Kidney tubule cell (primary cell): ENCODE measurements around the gene ANKZF1.
"Not testable (repeated sequence)": the region's sequence is repeated elsewhere in the genome, so short reads cannot be mapped to it uniquely, and the experiment has no call there.

Experiments used
- DNase-seq: peaks from one replicate; pipeline ENCODE4 v3.0.0-alpha.2; 2018; ENCODE audit warnings: low spot score

The ANKZF1 gene

DNA sequence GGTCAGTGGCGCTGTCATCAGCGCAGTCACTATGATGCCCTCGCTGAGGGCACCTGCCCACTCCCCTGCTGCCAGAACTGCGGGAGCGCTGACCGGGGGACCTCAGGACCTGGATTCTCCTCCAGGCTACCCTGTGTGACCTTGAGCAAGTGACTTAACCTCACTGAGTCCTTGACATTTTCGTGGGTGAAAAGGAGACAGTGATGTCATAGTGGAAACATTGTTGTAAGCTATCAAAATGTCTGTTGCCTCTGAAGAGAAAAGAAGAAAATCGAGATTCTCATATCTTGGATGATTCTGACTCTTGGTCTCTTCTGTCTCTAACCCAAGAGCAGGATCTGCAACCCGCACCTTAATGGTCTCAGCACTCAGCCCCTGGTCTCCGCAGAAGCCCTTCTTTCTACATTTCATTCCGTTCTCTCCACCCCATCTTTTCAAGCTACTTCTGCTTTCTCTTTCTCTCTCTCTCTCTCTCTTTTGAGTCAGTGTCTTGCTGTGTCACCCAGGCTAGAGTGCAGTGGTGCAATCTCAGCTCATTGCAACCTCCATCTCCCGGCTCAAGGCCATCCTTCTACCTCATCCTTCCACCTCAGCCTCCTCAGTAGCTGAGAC is 25.1 kb downstream of the ANKZF1 start:
- DNase-seq = peak; percentile 16

GRCh38 chr2:219258942-219259341 is 29.3 kb downstream of the ANKZF1 start:
- DNase-seq = not testable (repeated sequence)

GRCh38 chr2:219261024-219261855 is 31.6 kb downstream of the ANKZF1 start:
- no peak for DNase-seq

- no peak for DNase-seq
Observed at GRCh38 chr2:219266232-219266631, 36.6 kb downstream of the ANKZF1 start.

DNA sequence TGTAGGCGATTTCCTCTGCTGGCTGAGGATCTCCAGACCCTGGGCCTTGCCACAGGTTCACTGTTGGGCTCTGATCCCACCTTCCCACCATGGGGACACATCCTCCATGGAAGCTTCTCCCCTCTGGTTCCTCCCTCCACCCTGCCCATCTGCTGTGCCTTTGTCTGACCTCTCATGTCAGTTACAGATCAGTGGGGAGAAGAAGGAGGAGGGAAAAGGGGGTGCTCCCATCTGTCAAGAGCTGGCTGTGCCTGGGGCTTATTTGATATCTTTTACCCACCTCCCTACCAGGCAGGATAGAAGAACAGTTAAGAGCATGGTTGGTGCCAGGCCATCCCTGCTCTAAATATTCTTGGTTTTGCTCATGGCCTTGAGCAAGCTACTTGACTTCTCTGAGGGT is 37.3 kb downstream of the ANKZF1 start:
- DNase-seq = no peak

GRCh38 chr2:219268294-219268693 is 38.7 kb downstream of the ANKZF1 start:
- DNase-seq = no peak

DNA sequence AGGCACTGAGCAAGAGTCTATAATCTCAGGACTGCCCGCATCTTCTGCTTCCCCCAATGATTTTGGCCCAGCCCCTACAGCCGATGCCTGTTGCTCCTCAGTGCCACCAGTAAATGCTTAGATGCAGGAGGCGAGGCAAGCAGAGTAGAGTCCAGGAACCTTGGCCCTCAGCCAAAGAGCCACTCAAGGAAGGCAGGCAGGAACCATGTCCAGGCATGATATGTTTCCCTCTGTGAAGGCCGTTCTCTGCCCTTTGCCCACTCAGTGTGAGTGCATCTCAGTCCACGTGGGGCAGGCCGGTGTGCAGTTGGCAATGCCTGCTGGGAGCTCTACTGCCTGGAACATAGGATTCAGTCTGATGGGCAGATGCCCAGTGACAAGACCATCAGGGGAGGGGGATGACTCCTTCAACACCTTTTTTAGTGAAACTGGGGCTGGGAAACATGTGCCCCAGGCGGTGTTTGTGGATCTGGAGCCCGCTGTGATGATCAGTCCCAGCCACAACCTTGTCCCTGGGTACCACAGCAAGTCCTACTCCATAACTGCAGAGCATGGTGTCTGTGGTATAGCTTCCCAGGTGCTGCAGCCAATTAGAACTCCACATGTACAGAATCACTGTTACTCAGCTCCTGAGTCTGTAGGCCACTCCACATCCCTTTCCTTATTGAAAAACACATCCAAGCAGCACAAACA is 39.9 kb downstream of the ANKZF1 start:
- DNase-seq = peak; percentile 72

DNA sequence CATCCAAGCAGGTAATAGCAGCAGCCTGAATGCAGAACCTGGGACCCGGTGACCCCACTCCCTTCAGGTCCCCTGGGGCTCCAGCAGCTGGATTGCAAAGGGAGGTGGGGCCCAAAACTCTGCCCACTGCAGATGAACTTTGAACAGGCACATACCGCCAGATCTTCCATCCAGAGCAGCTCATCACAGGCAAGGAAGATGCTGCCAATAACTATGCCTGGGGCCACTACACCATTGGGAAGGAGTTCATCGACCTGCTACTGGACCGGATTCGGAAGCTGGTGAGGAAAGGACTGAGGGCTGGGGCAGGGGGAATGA is 40.4 kb downstream of the ANKZF1 start:
- DNase-seq = no peak

GRCh38 chr2:219271021-219271420 is 41.4 kb downstream of the ANKZF1 start:
- no peak for DNase-seq

DNA sequence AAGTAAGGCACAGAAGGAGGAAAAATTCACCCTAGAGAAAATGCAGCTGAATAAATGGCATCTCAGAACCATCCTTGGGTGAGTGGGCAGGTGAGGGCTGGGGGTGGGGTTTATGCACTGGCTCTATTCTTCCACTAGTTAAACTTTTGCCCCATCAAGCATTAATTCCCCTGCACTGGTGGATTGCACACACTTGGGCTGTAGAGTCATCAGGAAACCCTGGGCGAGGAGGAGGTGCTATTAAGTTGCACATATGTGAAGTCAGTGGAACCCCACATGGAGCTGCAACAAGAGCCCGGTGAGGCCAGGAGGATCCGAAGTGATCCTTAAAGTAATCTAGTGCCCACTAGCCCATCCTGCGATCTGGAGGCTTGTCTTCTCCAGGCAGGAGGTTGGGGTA is 42.8 kb downstream of the ANKZF1 start:
- DNase-seq = peak; percentile 86

DNA sequence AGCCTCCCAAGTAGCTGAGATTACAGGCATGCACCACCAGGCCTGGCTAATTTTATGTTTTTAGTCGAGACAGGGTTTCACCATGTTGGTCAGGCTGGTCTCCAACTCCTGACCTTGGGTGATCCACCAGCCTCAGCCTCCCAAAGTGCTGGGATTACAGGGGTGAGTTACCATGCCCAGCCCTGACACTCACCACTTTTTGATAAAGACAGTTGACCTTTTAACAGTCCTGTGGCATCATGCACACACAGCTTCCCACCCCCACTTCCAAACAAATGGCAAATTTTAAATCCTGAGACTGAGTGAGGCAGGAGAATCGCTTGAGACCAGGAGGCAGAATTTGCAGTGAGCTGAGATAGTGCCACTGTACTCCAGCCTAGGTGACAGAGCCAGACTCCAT is 43.4 kb downstream of the ANKZF1 start:
- DNase-seq = peak; percentile 82

DNA sequence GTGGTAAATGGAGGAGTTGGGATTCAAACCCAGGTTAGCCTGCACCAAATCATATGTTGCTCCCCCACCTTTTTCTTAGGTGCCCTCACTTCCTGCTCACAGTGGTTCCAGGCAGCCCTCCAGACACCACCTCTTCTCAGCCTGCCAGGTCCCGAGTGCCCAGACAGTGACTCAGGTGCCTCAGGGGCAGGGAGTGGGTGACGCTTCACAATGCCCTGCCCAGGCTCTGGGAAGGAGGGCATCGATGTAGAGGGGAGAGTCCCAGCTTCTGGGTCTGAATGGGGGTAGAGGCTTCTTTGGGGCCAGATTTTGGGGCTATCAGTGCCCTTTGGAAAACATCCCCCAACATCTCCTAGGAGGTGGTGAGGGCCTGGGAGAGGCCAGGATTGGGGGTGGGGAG is 44.3 kb downstream of the ANKZF1 start:
- peak; percentile 99 for DNase-seq

DNA sequence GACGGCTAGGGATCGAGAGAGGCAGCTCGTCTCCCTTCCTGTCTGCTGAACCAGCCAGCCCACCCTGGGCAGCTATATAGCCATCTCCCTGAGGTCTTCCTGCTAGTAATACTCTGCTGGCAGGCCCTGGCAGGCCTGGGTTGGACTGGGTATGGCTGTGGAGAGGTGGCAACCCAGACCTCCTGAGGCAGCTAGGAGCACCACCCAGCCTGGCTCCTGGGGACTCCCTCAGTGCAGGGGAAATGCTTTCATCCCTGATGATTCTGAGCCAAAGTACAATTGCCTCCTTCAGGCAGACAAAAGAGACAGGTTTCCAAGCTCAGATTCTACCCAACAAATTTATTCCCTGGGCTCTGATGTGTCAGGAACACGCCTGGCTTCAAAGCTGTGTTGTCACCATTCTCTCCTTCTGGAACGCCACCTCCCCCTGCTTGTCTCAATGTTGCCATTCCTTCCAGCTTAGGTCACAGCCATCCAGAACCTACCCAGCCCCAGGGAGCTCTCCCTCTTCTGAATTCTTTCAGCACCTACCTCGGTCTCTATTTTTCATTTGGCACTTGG is 44.8 kb downstream of the ANKZF1 start:
- peak; percentile 98 for DNase-seq

- peak; percentile 87 for DNase-seq
Observed at GRCh38 chr2:219277703-219278654, 48.4 kb downstream of the ANKZF1 start.

- DNase-seq = no peak
Observed at GRCh38 chr2:219278655-219279150, 49.1 kb downstream of the ANKZF1 start.

DNA sequence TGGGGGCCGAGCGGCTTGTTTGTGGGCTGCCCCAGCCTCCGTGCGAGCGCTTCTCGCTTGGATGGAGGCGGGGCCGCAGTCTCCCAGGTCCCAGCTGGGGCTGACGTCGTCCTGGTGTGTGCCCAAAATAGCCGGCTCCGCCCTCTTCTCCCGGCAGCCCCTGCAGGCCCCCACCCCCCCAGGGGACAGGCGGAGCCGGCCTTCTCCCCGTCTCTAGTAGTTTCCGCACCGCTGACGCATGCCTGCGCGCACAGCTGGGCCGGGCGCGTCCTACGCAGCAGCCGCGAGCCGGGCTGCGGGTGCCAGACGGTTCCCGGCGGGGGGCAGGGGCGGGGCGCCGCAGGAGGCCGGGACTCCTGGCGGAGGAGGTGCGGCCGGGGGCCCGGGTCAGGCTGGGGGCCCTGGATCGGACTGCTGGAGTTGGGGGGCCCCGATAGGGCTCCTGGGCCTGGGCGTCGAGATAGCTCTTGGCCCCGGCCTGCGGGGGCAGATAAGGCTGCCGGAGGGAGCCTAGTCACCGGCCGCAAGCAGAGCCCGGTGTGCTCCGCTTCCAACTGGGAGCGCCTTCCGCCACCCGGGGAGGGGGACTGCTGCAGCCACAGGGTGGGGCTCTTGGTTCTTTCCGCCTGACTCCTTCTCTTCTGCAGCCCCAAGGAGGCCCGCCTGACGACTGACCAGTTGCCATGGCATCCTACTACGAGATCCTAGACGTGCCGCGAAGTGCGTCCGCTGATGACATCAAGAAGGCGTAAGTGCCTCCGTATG is 49.7 kb downstream of the ANKZF1 start, which contains the start of gene DNAJB2:
DNAJB2 (plus strand) TSS at position 216 of the 765 bp plus-strand sequence; CDS start at position 684, 468 bp downstream.
- peak; percentile 100 for DNase-seq

DNA sequence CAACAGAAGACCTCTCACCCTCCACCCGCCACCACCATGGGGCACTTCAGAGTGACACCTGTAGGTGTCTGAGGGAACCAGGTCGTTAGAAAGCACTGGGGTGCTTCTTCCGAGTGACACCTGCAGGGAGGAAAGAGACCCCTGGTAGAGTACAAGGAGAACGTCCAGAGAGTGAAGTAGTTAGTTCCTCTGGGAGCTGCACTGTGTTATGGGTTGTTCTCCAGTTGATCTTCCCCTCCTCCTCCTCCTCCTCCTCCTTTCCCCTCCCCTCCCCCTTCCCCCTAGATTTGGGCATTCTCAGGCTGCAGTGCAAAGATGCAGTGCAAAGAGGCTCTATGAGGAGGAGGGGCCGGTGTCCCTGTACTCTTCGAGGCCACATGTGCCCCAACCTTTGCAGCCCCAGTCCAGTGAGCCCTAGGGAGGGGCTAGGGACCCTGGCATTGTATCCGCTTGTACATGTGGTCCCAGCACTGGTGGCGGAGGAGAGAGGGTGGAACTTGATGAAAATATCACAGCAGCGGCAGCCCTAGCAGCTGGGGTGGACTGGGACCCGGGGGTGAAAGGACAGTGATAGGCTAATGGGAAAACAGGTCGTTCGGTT is 50.4 kb downstream of the ANKZF1 start:
- no peak for DNase-seq

DNA sequence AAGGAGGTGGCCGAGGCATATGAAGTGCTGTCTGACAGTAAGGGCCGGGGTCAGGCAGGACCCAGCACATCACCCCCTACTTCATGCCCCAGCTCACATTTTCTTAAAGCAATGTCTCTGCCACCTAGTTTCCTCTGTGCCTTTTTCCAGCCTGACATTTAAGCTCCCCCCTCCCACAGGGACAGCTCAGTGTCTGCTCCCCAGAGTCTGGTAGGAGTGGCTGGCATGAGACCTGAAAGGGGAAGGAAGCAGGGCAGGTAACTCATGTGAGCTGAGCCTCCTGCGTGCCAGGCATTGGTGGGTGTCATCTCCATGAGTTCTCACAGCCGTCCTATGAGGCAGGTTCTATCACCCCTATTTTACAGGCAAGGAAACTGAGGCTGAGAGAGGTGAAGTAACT is 51.0 kb downstream of the ANKZF1 start:
- no peak for DNase-seq

DNA sequence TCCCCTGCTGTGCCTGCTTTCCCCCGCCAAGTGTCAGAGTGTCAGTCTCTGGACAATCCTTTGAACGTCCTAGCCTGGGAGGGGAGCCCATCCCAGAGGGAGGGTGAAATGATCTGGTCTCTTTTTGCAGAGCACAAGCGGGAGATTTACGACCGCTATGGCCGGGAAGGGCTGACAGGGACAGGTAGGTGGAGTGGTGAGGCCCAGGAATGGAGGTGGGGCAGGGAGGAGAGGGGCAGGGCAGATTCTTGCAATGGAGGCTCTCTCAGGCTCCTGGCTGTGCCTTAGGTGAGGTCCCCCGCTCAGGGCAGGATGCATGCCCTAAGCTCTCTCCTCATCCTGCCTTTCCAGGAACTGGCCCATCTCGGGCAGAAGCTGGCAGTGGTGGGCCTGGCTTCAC is 52.0 kb downstream of the ANKZF1 start:
- DNase-seq = no peak

- DNase-seq = no peak
Observed at GRCh38 chr2:219282375-219282774, 52.8 kb downstream of the ANKZF1 start.
